Hepatocyte (in vitro differentiated cells): Measurements from ENCODE around the gene ZNF491. TPM values are rescaled to one million over a fixed set of nuclear protein-coding genes. Genes with fewer than 3 reads are reported as not detected.
A peak's percentile ranks its signal among the peaks of the same experiment; 100 is the strongest.
"Not testable (repeated sequence)": the region's sequence is repeated elsewhere in the genome, so short reads cannot be mapped to it uniquely, and the experiment has no call there.

ENCODE experiments used
- DNase-seq: peaks from one replicate; pipeline ENCODE4 v3.0.0-alpha.2; 2016; ENCODE audit warnings: low spot score
- H2AFZ ChIP-seq: fragments of 200-600 bp; sonication (generic); 2 replicates; pipeline ENCODE4 v1.6.0; 2016; ENCODE audit warnings: antibody characterized with exemption, mild to moderate bottlenecking
- H3K27ac ChIP-seq: fragments of 200-600 bp; sonication (generic); 2 replicates; pipeline ENCODE4 v1.5.1; 2016; ENCODE audit warnings: mild to moderate bottlenecking
- H3K27me3 ChIP-seq: fragments of 200-600 bp; sonication (generic); 2 replicates; pipeline ENCODE4 v1.6.1; 2016
- H3K36me3 ChIP-seq: fragments of 200-600 bp; sonication (generic); replicated peaks from 2 replicates; pipeline ENCODE4 v1.5.1; 2016; ENCODE audit warnings: low read depth; ENCODE audit not compliant: insufficient read depth
- H3K4me1 ChIP-seq: fragments of 200-600 bp; sonication (generic); 2 replicates; pipeline ENCODE4 v1.5.1; 2016; ENCODE audit warnings: mild to moderate bottlenecking, moderate library complexity; ENCODE audit not compliant: insufficient read depth
- H3K4me2 ChIP-seq: fragments of 200-600 bp; sonication (generic); 2 replicates; pipeline ENCODE4 v1.6.0; 2016
- H3K4me3 ChIP-seq: fragments of 200-600 bp; sonication (generic); 2 replicates; pipeline ENCODE4 v1.5.1; 2016; ENCODE audit warnings: mild to moderate bottlenecking
- H3K79me2 ChIP-seq: fragments of 200-600 bp; sonication (generic); 2 replicates; pipeline ENCODE4 v1.6.0; 2017; ENCODE audit warnings: mild to moderate bottlenecking
- H3K9me2 ChIP-seq: fragments of 200-600 bp; sonication (generic); replicated peaks from 2 replicates; pipeline ENCODE4 v1.6.0; 2017; ENCODE audit warnings: mild to moderate bottlenecking; ENCODE audit not compliant: insufficient read depth
- H3K9me3 ChIP-seq: fragments of 200-600 bp; sonication (generic); 2 replicates; pipeline ENCODE4 v1.5.1; 2016; ENCODE audit warnings: low read depth, mild to moderate bottlenecking
- H4K20me1 ChIP-seq: fragments of 200-600 bp; sonication (generic); 2 replicates; pipeline ENCODE4 v1.6.0; 2016; ENCODE audit warnings: mild to moderate bottlenecking; ENCODE audit not compliant: insufficient read depth, poor library complexity, severe bottlenecking
- EZH2 ChIP-seq: fragments of 200-600 bp; sonication (generic); IDR thresholded peaks from 2 replicates; pipeline ENCODE4 v1.6.1; 2016; ENCODE audit warnings: antibody characterized with exemption, mild to moderate bottlenecking, borderline replicate concordance
- EZH2phosphoT487 ChIP-seq: fragments of 200-600 bp; sonication (generic); IDR thresholded peaks from one replicate; pipeline ENCODE4 v1.6.1; 2018; ENCODE audit warnings: antibody characterized with exemption, mild to moderate bottlenecking, low read depth, moderate library complexity; ENCODE audit not compliant: unreplicated experiment, severe bottlenecking
- WGBS: methylation state at CpG from one replicate; pipeline ENCODE4 v1.1.6; 2016; ENCODE audit warnings: low lambda C conversion rate; ENCODE audit errors: missing lambda C conversion rate; 5-methylcytosine and 5-hydroxymethylcytosine counted together
- polyA plus RNA-seq: library from polyadenylated mRNA; unstranded; fragments of >200 nt; fragmentation: Nextera tagmentation; extraction: Ambion mirVana; gene quantifications from 2 replicates; pipeline ENCODE4 v1.2.1, GENCODE V29; 2016
- total RNA-seq: library from RNA; depleted of rRNA; stranded (reverse); fragments of >200 nt; gene quantifications from 2 replicates; pipeline ENCODE4 v1.2.3, GENCODE V29; 2014
- TF ChIP-seq, protein P1 (sequence below): fragments of 200-600 bp; sonication (generic); IDR thresholded peaks from 2 replicates; pipeline ENCODE4 v1.5.1; 2016; ENCODE audit warnings: antibody characterized with exemption, mild to moderate bottlenecking; ENCODE audit not compliant: poor library complexity

ZNF491 gene
- total and polyA plus RNA-seq, 2 experiments from 2014 or later: 2.0 to 2.9 TPM

DNA sequence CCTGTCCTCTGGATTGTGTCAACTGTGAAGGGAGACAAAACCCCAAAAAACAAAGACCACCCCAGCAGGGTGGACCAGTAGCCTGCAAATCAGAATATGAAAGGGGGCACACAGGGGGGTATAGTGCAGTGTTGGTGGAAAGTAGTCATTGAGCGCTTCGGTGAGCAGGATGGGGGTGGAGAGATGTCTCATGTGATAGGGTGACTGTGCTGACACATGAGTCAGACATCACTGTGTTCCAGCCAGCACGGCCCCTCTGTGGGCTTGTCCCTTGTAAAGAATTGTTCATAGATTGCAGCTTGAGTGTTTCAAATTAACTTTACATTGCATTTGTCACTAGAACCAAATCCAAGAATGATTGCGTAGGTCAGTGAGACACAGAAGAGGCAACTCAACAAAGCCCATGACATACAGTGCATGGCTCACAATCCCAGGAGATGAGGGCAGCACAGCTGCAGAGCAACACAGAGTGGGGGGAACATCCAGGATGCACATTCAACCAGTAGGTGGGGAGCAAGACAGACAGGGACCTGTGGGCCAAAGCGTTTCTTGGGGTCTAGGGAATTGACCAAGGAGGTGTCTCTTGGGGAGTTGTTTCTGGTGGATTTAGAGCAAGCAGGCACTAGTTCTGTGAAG, 23.3 kb downstream of the ZNF491 start:
- no peak for TF ChIP-seq EZH2phosphoT487
- TF ChIP-seq, protein P1, sequence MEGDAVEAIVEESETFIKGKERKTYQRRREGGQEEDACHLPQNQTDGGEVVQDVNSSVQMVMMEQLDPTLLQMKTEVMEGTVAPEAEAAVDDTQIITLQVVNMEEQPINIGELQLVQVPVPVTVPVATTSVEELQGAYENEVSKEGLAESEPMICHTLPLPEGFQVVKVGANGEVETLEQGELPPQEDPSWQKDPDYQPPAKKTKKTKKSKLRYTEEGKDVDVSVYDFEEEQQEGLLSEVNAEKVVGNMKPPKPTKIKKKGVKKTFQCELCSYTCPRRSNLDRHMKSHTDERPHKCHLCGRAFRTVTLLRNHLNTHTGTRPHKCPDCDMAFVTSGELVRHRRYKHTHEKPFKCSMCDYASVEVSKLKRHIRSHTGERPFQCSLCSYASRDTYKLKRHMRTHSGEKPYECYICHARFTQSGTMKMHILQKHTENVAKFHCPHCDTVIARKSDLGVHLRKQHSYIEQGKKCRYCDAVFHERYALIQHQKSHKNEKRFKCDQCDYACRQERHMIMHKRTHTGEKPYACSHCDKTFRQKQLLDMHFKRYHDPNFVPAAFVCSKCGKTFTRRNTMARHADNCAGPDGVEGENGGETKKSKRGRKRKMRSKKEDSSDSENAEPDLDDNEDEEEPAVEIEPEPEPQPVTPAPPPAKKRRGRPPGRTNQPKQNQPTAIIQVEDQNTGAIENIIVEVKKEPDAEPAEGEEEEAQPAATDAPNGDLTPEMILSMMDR: no peak
- no peak for TF ChIP-seq EZH2
- Histone ChIP-seq H3K27ac (no peak overlapping the region), H4K20me1 (no peaks in the 10 kb centered on the region), H3K79me2 (peaks cover 54% of the 10 kb centered on the region), H3K9me3 (peaks cover 5% of the 10 kb centered on the region), H3K27me3 (no peaks in the 10 kb centered on the region), H3K9me2 (no peaks in the 10 kb centered on the region), H3K36me3 (no peaks in the 10 kb centered on the region), H2AFZ (no peak overlapping the region), H3K4me1 (no peaks in the 10 kb centered on the region), H3K4me2 (no peak overlapping the region), H3K4me3 (no peak overlapping the region)
- no peak for DNase-seq
- 87% methylated on average over 5 of the region's 5 CpGs for WGBS

DNA sequence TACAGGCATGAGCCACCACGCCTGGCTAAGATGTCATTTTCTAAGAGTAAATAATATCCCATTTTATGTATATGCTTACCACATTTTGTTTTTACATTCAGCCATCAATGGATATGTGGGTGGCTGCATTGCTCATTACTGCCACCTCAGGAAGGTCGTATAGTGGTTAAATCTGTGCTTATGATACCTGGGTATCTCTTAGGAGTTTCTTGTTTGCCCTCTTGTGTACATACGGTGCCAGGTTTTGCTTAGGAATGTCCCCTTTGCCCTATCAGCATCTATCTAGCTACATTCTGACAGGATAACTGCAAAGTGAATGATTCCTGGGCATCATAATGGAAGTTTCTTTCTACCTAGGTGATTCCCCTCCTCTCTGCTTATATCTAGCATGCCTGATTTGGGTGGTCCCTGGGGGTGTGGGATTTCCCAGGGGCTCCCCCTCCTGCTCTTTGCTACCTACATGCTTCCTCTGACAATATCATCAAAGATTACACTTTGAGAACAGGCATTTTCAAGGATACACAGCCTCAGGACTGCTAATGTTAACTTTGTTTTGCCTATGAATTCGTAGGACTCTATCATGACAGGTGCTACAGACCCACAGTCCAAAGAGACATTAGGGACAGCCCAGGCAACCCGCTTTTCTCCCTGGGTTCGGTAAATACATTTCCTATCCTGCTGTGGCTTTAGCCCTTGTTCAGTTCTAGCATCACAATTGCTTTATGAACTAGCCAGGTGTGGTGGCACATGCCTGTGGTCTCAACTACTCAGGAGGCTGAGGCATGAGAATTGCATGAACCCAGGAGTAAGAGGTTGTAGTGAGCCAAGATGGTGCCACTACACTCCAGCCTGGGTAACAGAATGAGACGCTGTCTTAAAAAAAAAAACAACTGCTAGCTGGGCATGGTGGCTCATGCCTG, 30.9 kb downstream of the ZNF491 start:
- not testable (repeated sequence) for H2AFZ ChIP-seq, H3K27me3 ChIP-seq, DNase-seq, H4K20me1 ChIP-seq, H3K27ac ChIP-seq, H3K4me3 ChIP-seq, H3K9me2 ChIP-seq, H3K4me1 ChIP-seq, H3K4me2 ChIP-seq
- peaks cover 22% of the 10 kb centered on the region for H3K36me3 ChIP-seq
- WGBS: 94% methylated on average over 7 of the region's 7 CpGs
- peaks cover 12% of the 10 kb centered on the region for H3K79me2 ChIP-seq
- peaks cover 55% of the 10 kb centered on the region for H3K9me3 ChIP-seq

DNA sequence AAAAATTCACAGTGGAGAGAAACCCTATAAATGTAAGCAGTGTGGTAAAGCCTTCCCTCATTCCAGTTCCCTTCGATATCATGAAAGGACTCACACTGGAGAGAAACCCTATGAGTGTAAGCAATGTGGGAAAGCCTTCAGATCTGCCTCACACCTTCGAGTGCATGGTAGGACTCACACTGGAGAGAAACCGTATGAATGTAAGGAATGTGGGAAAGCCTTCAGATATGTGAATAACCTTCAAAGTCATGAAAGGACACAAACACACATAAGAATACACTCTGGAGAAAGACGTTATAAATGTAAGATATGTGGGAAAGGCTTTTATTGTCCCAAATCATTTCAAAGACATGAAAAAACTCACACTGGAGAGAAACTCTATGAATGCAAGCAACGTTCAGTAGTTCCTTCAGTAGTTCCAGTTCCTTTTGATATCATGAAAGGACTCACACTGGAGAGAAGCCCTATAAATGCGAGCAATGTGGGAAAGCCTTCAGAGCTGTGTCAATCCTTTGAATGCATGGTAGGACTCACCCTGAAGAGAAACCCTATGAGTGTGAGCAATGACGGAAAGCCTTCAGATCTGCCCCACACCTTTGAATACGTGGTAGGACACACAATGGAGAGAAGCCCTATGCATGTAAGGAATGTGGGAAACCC, 34.1 kb downstream of the ZNF491 start:
- Histone ChIP-seq H3K36me3 (peaks cover 24% of the 10 kb centered on the region), H3K79me2 (peaks cover 3% of the 10 kb centered on the region), H3K9me2 (no peaks in the 10 kb centered on the region), H2AFZ (no peak overlapping the region), H3K27me3 (no peaks in the 10 kb centered on the region), H3K4me3 (no peak overlapping the region), H3K9me3 (peaks cover 60% of the 10 kb centered on the region), H4K20me1 (no peaks in the 10 kb centered on the region), H3K27ac (no peak overlapping the region), H3K4me1 (no peaks in the 10 kb centered on the region), H3K4me2 (no peak overlapping the region)
- DNase-seq: no peak
- 97% methylated on average over 8 of the region's 8 CpGs for WGBS
- TF ChIP-seq EZH2phosphoT487: no peak
- TF ChIP-seq, protein P1: no peak
- no peak for TF ChIP-seq EZH2

DNA sequence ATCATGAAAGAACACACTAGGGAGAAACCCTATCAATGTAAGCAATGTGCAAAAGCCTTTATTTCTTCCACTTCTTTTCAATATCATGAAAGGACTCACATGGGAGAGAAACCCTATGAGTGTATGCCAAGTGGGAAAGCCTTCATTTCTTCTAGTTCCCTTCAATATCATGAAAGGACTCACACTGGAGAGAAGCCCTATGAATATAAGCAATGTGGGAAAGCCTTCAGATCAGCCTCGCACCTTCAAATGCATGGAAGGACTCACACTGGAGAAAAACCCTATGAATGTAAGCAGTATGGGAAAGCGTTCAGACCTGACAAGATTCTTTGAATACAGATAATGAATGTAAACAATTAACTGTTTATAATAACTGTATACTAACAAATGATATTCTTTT, 35.2 kb downstream of the ZNF491 start:
- Histone ChIP-seq H4K20me1 (no peaks in the 10 kb centered on the region), H3K4me2 (no peak overlapping the region), H3K9me3 (peaks cover 50% of the 10 kb centered on the region), H3K4me3 (peak overlapping the region; percentile 8), H3K27ac (no peak overlapping the region), H3K9me2 (no peaks in the 10 kb centered on the region), H3K4me1 (no peaks in the 10 kb centered on the region), H3K79me2 (no peaks in the 10 kb centered on the region), H3K36me3 (peaks cover 24% of the 10 kb centered on the region), H3K27me3 (no peaks in the 10 kb centered on the region), H2AFZ (no peak overlapping the region)
- no peak for DNase-seq
- 94% methylated on average over 2 of the region's 2 CpGs for WGBS
- TF ChIP-seq EZH2 (no peak), EZH2phosphoT487 (no peak)
- TF ChIP-seq, protein P1: no peak

DNA sequence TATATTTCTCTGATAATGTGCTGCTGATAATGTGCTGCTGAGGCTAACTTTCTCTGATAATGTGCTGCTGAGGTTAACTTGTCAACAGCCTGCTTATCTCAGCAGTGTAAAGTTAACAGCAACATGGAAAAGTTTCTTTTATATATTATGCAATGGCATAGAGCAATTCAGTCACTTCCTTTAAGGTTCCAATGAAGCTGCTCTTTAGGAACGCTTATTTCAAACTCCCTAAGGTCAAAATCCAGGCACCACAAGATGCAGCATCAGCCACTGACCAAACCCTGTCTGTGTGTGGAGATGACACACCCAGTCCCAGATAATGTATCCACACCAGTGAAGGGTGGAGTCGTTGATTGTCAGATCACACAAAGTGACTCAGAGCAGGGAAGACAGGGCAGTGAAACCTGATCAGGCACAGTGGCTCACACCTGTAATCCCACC, 37.3 kb downstream of the ZNF491 start:
- not testable (repeated sequence) for H3K4me3 ChIP-seq, H3K9me2 ChIP-seq, H3K27me3 ChIP-seq, H3K27ac ChIP-seq, H2AFZ ChIP-seq, H4K20me1 ChIP-seq, DNase-seq, H3K4me2 ChIP-seq, H3K4me1 ChIP-seq, H3K79me2 ChIP-seq
- Histone ChIP-seq H3K36me3 (peaks cover 24% of the 10 kb centered on the region), H3K9me3 (peaks cover 43% of the 10 kb centered on the region)
- WGBS: 79% methylated on average over 2 of the region's 2 CpGs
